SH-SY5Y (cell line): ENCODE data around the gene DACH1.

ENCODE experiments used
- GATA2 ChIP-seq: IDR thresholded peaks from 2 replicates; pipeline ENCODE4 v1.6.1; 2011; ENCODE audit warnings: mild to moderate bottlenecking, low read depth, low read length
- GATA3 ChIP-seq: IDR thresholded peaks from 2 replicates; pipeline ENCODE4 v1.6.1; 2011; ENCODE audit warnings: low read depth, mild to moderate bottlenecking, low read length, moderate library complexity

- peak; percentile 33; the same call in 1 of the 2 replicates for TF ChIP-seq GATA2
- 0 out of 2 replicates have a peak, but pooled peaks have one; percentile 50 for TF ChIP-seq GATA3
Observed at GRCh38 chr13:71626421-71627117, 240.4 kb downstream of the DACH1 start.
